ENCODE results near the gene PLCB3. TPM values are rescaled to one million over a fixed set of nuclear protein-coding genes. Genes with fewer than 3 reads are reported as not detected.

PLCB3 gene
- total and polyA plus RNA-seq, 3 experiments from 2014 or later, result 0.47 to 13.6 (median 12.5) TPM

DNA sequence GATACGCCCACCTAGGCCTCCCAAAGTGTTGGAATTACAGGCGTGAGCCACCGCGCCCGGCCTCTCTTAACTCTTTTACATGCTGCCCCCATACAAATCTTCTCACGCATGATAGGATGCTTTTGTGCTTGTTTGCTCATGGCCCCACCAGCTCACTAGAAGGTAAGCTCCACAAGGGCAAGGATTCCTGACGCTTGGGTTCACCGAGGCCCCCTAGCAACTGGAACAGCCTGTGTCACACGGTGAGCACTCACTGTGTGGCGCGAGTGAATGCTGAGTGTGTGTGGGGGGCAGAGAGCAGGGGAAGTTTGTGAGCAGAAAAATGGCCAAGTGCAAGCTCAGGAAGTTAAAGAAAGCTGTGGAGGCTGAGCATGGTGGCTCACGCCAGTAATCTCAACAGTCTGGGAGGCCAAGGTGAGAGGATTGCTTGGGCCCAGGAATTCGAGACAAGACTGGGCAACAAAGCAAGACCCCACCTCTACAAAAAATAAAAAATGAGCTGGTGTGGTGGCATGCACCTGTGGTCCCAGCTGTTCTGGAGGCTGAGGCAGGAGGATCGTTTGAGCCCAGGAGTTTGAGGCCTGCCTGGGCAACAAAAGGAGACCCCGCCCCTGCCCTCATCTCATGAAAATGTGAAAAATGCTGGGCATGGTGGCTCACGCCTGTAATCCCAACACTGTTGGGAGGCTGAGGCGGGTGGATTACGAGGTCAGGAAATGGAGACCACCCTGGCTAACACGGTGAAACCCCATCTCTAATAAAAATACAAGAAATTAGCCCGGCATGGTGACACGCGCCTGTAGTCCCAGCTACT, 30.8 kb downstream of the PLCB3 start:
- POLR2A ChIA-PET, result interaction anchor here (0.6 to 4.3 kb wide), 3 partner anchors 12 to 72 kb away, joined by 4 to 68 read pairs (median 6); no protein-coding TSS in a partner anchor
- Histone ChIP-seq H3K4me1 (ENCODE audit: insufficient read depth, low read length) (peaks cover 22% of the 10 kb centered on the region), H3K4me3 (ENCODE audit: low read length) (no peak overlapping the region), H3K27me3 (ENCODE audit: insufficient read depth, low read length, poor library complexity, severe bottlenecking) (no peaks in the 10 kb centered on the region), H3K9me3 (ENCODE audit: low read length) (no peaks in the 10 kb centered on the region), H3K36me3 (ENCODE audit: insufficient read depth, low read length) (no peaks in the 10 kb centered on the region), H3K27ac (ENCODE audit: low read depth, low read length) (no peak overlapping the region)
- Mint-ChIP-seq H3K27ac (peak overlapping the region in 3 of 8 donors; percentile 12 to 48 (median 38)), H3K9me3 (no peaks in the 10 kb centered on the region), H3K4me1 (peaks cover 18 to 28% (median 25%) of the 10 kb centered on the region in 3 donors), H3K27me3 (no peaks in the 10 kb centered on the region), H3K4me3 (peak overlapping the region in 3 of 7 donors; percentile 13 to 32 (median 17)), H3K36me3 (peaks cover 0 to 27% (median 5%) of the 10 kb centered on the region in 3 donors)
- CTCF ChIA-PET, result interaction anchor here (1.1 to 7.8 kb wide), 5 partner anchors 11 to 78 kb away, joined by 3 to 73 read pairs (median 6); partner anchors contain the start of genes CATSPERZ, NUDT22 and TRPT1
- DNase-seq, result no peak

DNA sequence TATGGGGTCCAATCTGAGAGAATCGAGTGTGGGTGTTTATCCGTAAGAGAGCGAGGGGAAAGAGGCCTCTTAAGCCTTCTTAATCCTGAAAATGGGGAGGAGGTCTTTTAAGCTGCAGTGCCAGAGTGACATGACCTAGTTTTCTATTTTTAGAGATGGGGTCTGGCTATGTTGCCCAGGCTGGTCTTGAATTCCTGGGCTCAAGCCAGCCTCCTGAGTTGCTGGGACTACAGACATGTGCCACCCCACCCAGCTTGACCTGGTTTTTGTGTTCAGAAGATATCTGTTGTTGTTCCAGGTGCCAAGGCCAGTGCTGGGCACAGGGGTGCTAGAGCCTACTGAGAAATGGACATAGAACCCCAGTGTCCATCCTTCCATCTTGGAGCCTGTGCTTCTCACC, 31.8 kb downstream of the PLCB3 start:
- ChIA-PET CTCF (interaction anchor here (1.7 to 7.8 kb wide), 5 partner anchors 8 to 79 kb away, joined by 6 to 73 read pairs (median 8); partner anchors contain the start of gene CATSPERZ), POLR2A (interaction anchor here (4.3 kb wide), 1 partner anchor 13 kb away, joined by 68 read pairs; no protein-coding TSS in a partner anchor)
- Mint-ChIP-seq H3K27me3 (no peaks in the 10 kb centered on the region), H3K36me3 (peaks cover 0 to 25% (median 5%) of the 10 kb centered on the region in 3 donors), H3K4me1 (peaks cover 18 to 28% (median 25%) of the 10 kb centered on the region in 3 donors), H3K9me3 (no peaks in the 10 kb centered on the region), H3K27ac (peak overlapping the region; percentile 69 to 100 (median 92)), H3K4me3 (peak overlapping the region in 4 of 7 donors; percentile 20 to 98 (median 70))
- no peak overlapping the region for H3K4me3 ChIP-seq (ENCODE audit: low read length)
- H3K4me1 ChIP-seq (ENCODE audit: insufficient read depth, low read length), result peaks cover 22% of the 10 kb centered on the region
- H3K9me3 ChIP-seq (ENCODE audit: low read length), result no peaks in the 10 kb centered on the region
- no peaks in the 10 kb centered on the region for H3K36me3 ChIP-seq (ENCODE audit: insufficient read depth, low read length)
- H3K27me3 ChIP-seq (ENCODE audit: insufficient read depth, low read length, poor library complexity, severe bottlenecking), result no peaks in the 10 kb centered on the region
- H3K27ac ChIP-seq (ENCODE audit: low read depth, low read length), result no peak overlapping the region
- DNase-seq, result no peak

DNA sequence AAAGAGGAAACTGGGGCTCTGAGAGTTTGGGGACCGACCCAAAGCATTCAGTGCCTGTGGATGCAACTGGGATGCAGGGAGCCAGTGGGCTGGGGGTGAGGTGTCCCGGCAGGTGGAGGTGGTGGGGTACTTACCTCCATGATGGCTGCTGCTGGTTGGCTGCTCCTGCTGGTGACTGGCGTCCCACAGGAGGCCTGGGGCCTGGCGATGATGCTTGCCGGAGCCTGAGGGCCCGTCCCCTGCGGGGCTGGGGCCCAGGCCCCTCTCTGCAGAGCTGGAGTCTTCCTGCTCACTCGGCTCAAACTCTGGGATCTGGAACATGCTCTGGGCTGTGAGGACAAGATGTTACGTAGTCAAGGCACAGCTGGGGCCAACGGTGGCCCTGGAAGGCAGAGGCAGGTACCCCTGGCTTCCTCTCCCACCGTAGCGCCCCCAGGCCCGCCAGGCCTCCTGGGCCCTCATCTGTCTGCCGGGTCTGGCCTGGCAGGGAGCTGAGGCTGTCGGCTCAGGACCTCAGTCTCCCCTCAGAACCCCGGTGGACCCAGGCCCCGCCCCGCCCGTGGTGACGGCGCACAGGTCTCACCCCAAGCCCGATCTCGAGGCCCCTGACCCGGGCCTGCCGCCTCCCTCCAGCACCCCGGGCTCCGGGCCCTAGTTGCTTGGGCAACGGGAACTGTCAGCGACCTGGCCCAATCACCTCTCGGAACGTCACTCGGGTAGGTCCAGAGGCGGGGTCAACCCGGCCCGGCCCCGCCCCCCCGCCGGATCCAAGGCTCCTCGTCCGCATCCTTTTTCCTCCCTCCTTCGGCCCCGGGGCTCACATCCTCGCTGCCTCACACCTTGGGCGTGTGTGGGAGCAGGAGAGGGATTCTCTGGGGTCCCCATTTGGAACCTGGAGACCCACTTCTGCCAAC, 33.0 kb downstream of the PLCB3 start, which contains the start of gene BAD:
Gene BAD (minus strand): TSS at position 618 of the 914 bp plus-strand sequence. CDS start 297 bp downstream, at position 321.
- DNase-seq, result peak; percentile 87 to 96 (median 92)
- H3K27ac Mint-ChIP-seq, result peak within 1 kb of the TSS; percentile 97 to 100 (median 99)
- Histone ChIP-seq H3K4me1 (ENCODE audit: insufficient read depth, low read length) (peaks cover 22% of the 10 kb centered on the region), H3K27me3 (ENCODE audit: insufficient read depth, low read length, poor library complexity, severe bottlenecking) (no peaks in the 10 kb centered on the region), H3K27ac (ENCODE audit: low read depth, low read length) (peak within 1 kb of the TSS; percentile 100), H3K36me3 (ENCODE audit: insufficient read depth, low read length) (no peaks in the 10 kb centered on the region), H3K9me3 (ENCODE audit: low read length) (no peaks in the 10 kb centered on the region), H3K4me3 (ENCODE audit: low read length) (peak within 1 kb of the TSS; percentile 100)
- CTCF ChIA-PET, result interaction anchor here (0.8 to 7.8 kb wide), 10 partner anchors 9 to 80 kb away, joined by 3 to 73 read pairs (median 4); partner anchors contain the start of genes CATSPERZ, FERMT3, NUDT22 and TRMT112
- peaks cover 0 to 18% (median 0%) of the 10 kb centered on the region in 3 donors for H3K36me3 Mint-ChIP-seq
- H3K27me3 Mint-ChIP-seq, result no peaks in the 10 kb centered on the region
- POLR2A ChIA-PET, result interaction anchor here (1.1 to 4.3 kb wide), 9 partner anchors 14 to 494 kb away, joined by 3 to 68 read pairs (median 6); partner anchors contain the start of genes ESRRA, FERMT3, SF1 and STIP1
- peak within 1 kb of the TSS; percentile 86 to 98 (median 90) for H3K4me3 Mint-ChIP-seq
- no peaks in the 10 kb centered on the region for H3K9me3 Mint-ChIP-seq
- peaks cover 13 to 28% (median 21%) of the 10 kb centered on the region in 3 donors for H3K4me1 Mint-ChIP-seq

DNA sequence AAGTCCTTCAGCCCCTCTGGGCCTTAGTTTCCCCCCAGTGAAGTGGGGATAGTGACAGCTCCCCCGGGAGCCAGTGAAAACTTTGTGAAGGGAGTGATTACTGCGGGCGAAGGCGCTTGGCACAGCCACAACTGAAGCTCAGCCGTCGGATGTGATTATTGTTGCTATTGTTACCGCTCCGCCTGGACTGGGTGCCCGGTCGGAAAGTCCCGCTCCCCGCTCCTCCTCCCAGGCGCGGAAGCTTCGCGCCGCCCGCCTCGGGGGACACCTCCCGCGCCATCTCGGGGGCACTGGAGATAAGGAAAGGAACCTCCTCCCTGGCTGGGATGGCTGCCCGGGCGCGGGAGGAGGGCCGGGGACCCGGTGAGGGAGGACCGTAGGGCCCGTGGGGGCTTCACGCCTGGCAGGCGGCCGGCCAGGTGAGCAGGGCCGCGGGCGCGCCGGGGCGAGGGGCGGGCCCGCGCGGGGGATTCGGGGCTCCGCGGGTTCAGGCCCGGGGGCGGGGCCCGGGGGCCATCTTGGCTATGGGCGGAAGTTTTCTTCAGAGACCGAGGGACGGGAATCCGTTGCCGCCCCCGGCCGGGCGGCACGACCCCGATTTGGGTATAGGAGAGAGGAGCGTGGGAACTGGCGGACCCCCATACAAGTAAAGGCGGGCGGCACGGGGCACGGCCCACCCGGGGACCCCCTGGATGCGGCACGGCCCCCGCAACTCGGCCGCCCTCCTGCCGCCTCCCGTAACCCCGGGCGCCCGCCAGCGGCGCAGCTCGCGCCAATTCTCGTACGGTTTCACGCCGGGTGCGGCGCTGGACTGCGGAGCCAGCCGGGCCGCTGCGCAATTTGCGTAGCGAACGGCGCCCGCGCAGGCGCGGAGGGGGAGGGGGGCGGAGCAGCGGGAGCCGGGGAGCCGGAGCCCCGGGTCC, 33.9 kb downstream of the PLCB3 start, which contains the start of gene GPR137:
Gene GPR137 (plus strand): TSS at position 887 of the 923 bp plus-strand sequence. CDS start 677 bp downstream, outside the sequence.
- H3K4me1 ChIP-seq (ENCODE audit: insufficient read depth, low read length), result peaks cover 22% of the 10 kb centered on the region
- peaks cover 13 to 28% (median 21%) of the 10 kb centered on the region in 3 donors for H3K4me1 Mint-ChIP-seq
- H3K36me3 Mint-ChIP-seq, result peaks cover 0 to 16% (median 0%) of the 10 kb centered on the region in 3 donors
- H3K9me3 Mint-ChIP-seq, result no peaks in the 10 kb centered on the region
- no peaks in the 10 kb centered on the region for H3K36me3 ChIP-seq (ENCODE audit: insufficient read depth, low read length)
- H3K4me3 Mint-ChIP-seq, result peak within 1 kb of the TSS; percentile 86 to 98 (median 90)
- H3K27ac Mint-ChIP-seq, result peak within 1 kb of the TSS; percentile 97 to 100 (median 99)
- H3K9me3 ChIP-seq (ENCODE audit: low read length), result no peaks in the 10 kb centered on the region
- ChIA-PET CTCF (interaction anchor here (0.8 to 7.8 kb wide), 9 partner anchors 10 to 81 kb away, joined by 3 to 73 read pairs (median 4); partner anchors contain the start of genes CATSPERZ, FERMT3, NUDT22 and TRMT112), POLR2A (interaction anchor here (0.6 to 4.3 kb wide), 11 partner anchors 10 to 493 kb away, joined by 3 to 68 read pairs (median 6); partner anchors contain the start of genes ESRRA, FERMT3, NUDT22 and SF1)
- H3K27me3 ChIP-seq (ENCODE audit: insufficient read depth, low read length, poor library complexity, severe bottlenecking), result peaks cover under 1% of the 10 kb centered on the region
- H3K27ac ChIP-seq (ENCODE audit: low read depth, low read length), result peak within 1 kb of the TSS; percentile 100
- H3K4me3 ChIP-seq (ENCODE audit: low read length), result peak within 1 kb of the TSS; percentile 100
- DNase-seq, result peak; percentile 84 to 95 (median 93)
- peaks cover 0 to 3% of the 10 kb centered on the region in 2 donors for H3K27me3 Mint-ChIP-seq

DNA sequence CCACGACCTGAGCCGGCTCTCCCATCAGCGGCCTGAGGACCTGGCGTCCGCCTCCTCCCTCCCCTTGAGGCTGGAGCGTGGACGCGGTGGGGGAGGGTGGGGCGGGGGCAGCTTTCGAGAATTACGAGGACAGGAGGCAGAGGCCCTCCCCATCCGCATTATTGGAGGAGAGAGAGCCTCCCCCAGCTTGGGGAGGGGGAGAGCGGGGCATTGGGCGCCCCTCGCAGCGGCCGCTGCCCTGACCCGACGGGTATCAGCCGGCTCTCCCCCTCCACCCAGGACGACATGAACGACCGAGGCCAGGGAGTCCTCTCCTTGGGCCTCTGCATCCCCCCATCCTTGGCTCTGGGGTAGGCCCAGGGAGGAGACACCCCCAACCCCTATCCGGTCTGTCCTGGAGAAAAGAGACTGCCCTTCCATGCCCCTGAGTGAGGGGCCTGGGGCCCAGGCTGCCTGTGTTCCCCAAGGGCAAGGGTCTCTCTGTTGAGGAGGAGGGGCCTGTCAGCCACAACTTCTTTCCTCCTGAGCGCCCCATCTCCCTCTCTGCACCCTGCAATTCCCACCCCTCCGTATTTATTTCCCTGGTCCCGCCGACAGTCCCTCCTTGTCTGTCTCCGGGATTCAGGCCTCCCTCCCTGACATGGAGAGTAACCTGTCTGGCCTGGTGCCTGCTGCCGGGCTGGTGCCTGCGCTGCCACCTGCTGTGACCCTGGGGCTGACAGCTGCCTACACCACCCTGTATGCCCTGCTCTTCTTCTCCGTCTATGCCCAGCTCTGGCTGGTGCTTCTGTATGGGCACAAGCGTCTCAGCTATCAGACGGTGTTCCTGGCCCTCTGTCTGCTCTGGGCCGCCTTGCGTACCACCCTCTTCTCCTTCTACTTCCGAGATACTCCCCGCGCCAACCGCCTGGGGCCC, 34.8 kb downstream of the PLCB3 start:
- CTCF ChIA-PET, result interaction anchor here (0.9 to 7.8 kb wide), 4 partner anchors 14 to 82 kb away, joined by 3 to 73 read pairs (median 10); partner anchors contain the start of genes CATSPERZ and FERMT3
- H3K27me3 Mint-ChIP-seq, result peaks cover 8 to 10% of the 10 kb centered on the region in 2 donors

More for the DNA sequence above, 34.8 kb downstream of the PLCB3 start:
- POLR2A ChIA-PET, result interaction anchor here (0.6 to 4.3 kb wide), 5 partner anchors 9 to 62 kb away, joined by 3 to 68 read pairs (median 7); partner anchors contain the start of genes ESRRA and NUDT22
- peaks cover 16 to 33% (median 19%) of the 10 kb centered on the region in 3 donors for H3K4me1 Mint-ChIP-seq
- H3K36me3 Mint-ChIP-seq, result peaks cover 0 to 15% (median 0%) of the 10 kb centered on the region in 3 donors
- Histone ChIP-seq H3K36me3 (ENCODE audit: insufficient read depth, low read length) (no peaks in the 10 kb centered on the region), H3K27ac (ENCODE audit: low read depth, low read length) (peak overlapping the region; percentile 100), H3K27me3 (ENCODE audit: insufficient read depth, low read length, poor library complexity, severe bottlenecking) (peaks cover 10% of the 10 kb centered on the region), H3K4me3 (ENCODE audit: low read length) (peak overlapping the region; percentile 100), H3K4me1 (ENCODE audit: insufficient read depth, low read length) (peaks cover 22% of the 10 kb centered on the region), H3K9me3 (ENCODE audit: low read length) (no peaks in the 10 kb centered on the region)
- peak overlapping the region; percentile 69 to 98 (median 77) for H3K4me3 Mint-ChIP-seq
- peak overlapping the region; percentile 61 to 100 (median 92) for H3K27ac Mint-ChIP-seq
- no peak for DNase-seq
- peaks cover 0 to 2% (median 0%) of the 10 kb centered on the region in 5 donors for H3K9me3 Mint-ChIP-seq
